Mesodermal cell (in vitro differentiated cells): ENCODE results near the gene AP2A2.

Source experiments
- H3K27ac ChIP-seq: 2 replicates; pipeline ENCODE4 v1.7.0; 2013; ENCODE audit warnings: mild to moderate bottlenecking, low read depth, low read length, moderate library complexity; ENCODE audit not compliant: severe bottlenecking
- H3K36me3 ChIP-seq: 2 replicates; pipeline ENCODE4 v1.7.1; 2013; ENCODE audit warnings: mild to moderate bottlenecking, low read length, moderate library complexity; ENCODE audit not compliant: control insufficient read depth, insufficient read depth
- H3K4me1 ChIP-seq: one replicate; pipeline ENCODE4 v1.7.1; 2013; ENCODE audit warnings: mild to moderate bottlenecking, low read length; ENCODE audit not compliant: insufficient read depth, control insufficient read depth, poor library complexity, severe bottlenecking
- H3K4me3 ChIP-seq: 2 replicates; pipeline ENCODE4 v1.7.0; 2013; ENCODE audit warnings: low read length, control low read depth, mild to moderate bottlenecking; ENCODE audit not compliant: insufficient read depth, poor library complexity, severe bottlenecking; ENCODE audit errors: extremely low read depth
- H3K9me3 ChIP-seq: 2 replicates; pipeline ENCODE4 v1.7.1; 2013; ENCODE audit warnings: mild to moderate bottlenecking, low read length, moderate library complexity; ENCODE audit not compliant: control insufficient read depth
- WGBS, 2 experiments: methylation state at CpG; one replicate each; pipeline ENCODE4 v1.1.5; 2013; ENCODE audit warnings: missing lambda C conversion rate in 2 of 2; ENCODE audit not compliant: insufficient coverage in 2 of 2; 5-methylcytosine and 5-hydroxymethylcytosine counted together

Gene AP2A2

DNA sequence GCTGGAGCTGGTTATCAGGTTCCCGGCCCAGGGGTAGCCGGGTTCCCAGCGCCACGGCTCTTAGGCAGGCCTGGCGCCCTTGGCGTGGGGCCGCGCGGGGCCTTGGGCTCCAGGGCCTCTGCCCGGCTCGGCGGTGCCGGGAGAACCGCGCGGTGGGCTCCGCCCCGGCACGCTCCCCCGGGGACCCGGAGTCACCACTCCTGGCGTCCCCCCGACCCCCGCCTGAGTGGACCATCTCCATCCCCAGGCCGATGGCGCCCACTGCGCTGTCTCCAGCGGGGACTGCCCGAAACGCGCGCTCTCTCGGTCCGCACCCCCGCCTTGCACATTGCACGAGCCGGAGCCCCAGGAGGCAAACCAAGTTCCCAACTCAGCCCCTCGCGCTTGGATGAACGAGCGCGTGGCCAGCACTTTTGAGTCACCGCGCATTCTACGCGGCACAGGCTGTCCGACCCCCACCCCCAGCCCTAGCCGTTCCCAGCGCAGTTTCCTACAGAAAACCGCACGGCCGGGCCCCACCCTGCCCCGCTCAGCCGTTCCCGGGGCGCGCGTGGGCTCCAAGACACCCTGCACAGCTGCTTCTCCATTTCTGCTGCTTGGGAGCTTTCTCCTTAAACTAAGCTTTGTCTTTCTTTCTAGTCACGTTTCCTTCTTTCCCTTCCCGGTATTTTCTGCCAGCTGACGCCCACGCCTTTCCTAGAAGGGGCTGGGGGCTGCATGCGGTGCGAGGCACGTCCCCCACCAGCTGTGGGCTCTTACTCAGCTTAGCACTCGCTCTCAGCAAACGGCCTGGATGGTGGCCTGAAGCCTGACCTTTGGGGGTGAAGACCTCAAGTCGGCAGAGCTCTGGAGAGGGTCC is 14.4 kb upstream of the AP2A2 start:
- Histone ChIP-seq H3K27ac (peak overlapping the region; percentile 72), H3K4me3 (peak overlapping the region; percentile 97), H3K9me3 (no peaks in the 10 kb centered on the region), H3K36me3 (peaks cover 14% of the 10 kb centered on the region), H3K4me1 (peaks cover 8% of the 10 kb centered on the region)
- WGBS, 2 experiments: 7 to 8% methylated on average over 59 to 68 of the region's 68 CpGs

GRCh38 chr11:911890-912219 is 13.8 kb upstream of the AP2A2 start:
- H3K4me1 ChIP-seq: peaks cover 8% of the 10 kb centered on the region
- 91 to 100% methylated on average over 9 to 11 of the region's 11 CpGs for WGBS, 2 experiments
- peak overlapping the region; percentile 72 for H3K27ac ChIP-seq
- peak overlapping the region; percentile 97 for H3K4me3 ChIP-seq
- peaks cover 11% of the 10 kb centered on the region for H3K36me3 ChIP-seq
- H3K9me3 ChIP-seq: no peaks in the 10 kb centered on the region

- H3K4me3 ChIP-seq: no peak overlapping the region
- peaks cover 9% of the 10 kb centered on the region for H3K36me3 ChIP-seq
- H3K9me3 ChIP-seq: no peaks in the 10 kb centered on the region
- H3K4me1 ChIP-seq: peaks cover 8% of the 10 kb centered on the region
- H3K27ac ChIP-seq: no peak overlapping the region
- WGBS, 2 experiments: 91 to 96% methylated on average over 10 of the region's 14 CpGs
Measured at GRCh38 chr11:912266-912665, 13.4 kb upstream of the AP2A2 start.

DNA sequence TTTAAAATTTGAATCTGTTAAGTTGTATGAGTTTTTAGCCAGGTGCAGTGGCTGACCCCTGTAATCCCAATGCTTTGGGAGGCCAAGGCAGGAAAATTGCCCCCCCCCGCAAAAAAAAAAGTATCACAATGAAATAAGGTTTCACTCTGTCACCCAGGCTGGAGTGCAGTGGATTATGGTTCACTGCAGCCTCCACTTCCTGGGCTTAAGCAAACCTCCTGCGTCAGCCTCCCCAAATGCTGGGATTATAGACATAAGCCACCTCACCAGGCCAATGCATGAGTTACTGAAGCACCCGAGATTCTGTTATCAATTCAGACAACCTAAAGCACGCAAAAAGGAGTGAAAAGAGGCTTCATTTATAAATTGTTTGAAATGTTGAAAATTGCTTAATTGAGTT is 12.6 kb upstream of the AP2A2 start:
- WGBS, 2 experiments: 93 to 100% methylated on average over 2 to 3 of the region's 4 CpGs
- Histone ChIP-seq H3K4me1 (peaks cover 8% of the 10 kb centered on the region), H3K27ac (no peak overlapping the region), H3K36me3 (peaks cover 4% of the 10 kb centered on the region), H3K9me3 (no peaks in the 10 kb centered on the region), H3K4me3 (no peak overlapping the region)

DNA sequence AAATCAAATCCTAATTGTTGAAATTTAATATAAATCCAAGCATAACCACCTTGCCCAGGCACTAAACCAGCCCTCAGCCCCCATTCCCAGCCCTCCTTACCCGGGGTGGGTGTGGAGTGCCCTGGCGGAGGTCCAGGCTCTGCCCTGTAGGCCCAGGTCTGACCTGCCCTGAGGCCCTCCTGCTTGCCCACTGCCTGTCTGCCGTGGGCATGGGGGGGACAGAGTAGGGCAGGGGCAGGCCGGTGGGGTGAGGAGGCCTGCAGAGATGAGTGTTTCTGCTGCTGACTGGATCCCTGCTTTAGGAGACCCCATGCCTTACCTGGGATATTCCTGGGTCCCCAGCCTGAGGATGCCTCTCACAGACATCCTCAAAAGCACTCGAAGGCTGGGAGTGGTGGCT is 11.5 kb upstream of the AP2A2 start:
- no peak overlapping the region for H3K4me3 ChIP-seq
- 89 to 91% methylated on average over 1 to 5 of the region's 5 CpGs for WGBS, 2 experiments
- no peak overlapping the region for H3K27ac ChIP-seq
- H3K9me3 ChIP-seq: no peaks in the 10 kb centered on the region
- peaks cover 8% of the 10 kb centered on the region for H3K4me1 ChIP-seq
- peaks cover 3% of the 10 kb centered on the region for H3K36me3 ChIP-seq

DNA sequence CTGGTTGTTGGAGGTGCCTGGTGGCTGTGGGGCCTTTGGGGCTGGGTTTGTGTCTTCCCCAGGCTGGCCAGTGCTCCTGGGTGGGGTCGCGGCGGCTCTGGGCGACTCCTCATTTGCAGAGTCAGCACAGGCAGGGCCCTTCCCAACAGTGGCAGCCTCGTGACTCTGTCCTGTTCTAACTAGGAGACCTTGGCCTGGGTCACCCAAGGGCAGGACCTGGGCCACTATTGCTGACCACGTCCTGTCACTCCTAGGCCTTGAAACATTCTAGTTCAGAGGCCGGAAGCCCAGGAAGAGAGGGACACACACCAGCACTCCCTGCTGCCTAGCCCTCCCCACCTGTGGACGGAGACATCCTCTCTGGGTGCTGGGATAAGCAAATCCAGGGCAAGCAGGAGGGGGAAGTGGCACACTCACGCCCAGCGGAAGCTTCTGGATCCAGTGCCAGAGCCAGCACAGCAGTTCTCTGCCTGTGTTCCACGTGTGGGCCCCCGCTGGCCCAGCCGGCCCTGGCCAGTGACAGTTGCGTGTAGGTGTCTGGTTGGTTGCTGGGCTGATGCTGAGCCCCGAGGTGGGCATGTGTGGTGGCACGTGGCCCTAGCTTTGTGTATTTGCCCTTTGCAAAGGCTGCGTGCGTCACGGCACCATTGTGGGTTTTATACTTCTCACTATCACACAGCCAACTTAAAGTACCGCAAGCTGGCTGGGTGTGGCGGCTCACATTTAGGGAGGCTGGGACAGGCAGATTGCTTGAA is 10.7 kb upstream of the AP2A2 start:
- no peak overlapping the region for H3K4me3 ChIP-seq
- no peak overlapping the region for H3K27ac ChIP-seq
- WGBS, 2 experiments: 83 to 94% methylated on average over 15 to 19 of the region's 21 CpGs
- no peaks in the 10 kb centered on the region for H3K36me3 ChIP-seq
- no peaks in the 10 kb centered on the region for H3K9me3 ChIP-seq
- H3K4me1 ChIP-seq: peaks cover 4% of the 10 kb centered on the region

DNA sequence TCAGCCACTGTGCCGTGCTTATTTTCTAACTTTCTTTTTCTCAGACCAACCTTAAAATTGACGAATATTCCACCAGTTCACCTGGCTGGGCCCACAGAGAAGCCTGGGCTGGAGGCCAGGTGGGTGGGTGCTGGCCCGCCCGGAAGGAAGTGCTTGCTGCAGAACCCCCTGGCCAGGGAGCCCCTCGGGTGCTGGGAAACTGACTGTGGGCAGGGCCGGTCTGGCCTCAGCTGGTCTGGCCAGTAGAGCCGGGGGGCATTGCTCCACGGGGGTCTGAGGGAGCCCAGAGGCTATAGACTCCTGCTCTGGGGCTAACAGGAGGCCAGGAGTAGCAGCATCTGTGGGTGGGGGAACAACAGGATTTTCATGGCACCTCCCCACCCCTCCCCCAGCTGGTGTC is 8.2 kb upstream of the AP2A2 start:
- WGBS, 2 experiments: 92 to 100% methylated on average over 2 to 7 of the region's 8 CpGs
- H3K4me3 ChIP-seq: no peak overlapping the region
- H3K27ac ChIP-seq: no peak overlapping the region
- H3K36me3 ChIP-seq: no peaks in the 10 kb centered on the region
- no peaks in the 10 kb centered on the region for H3K4me1 ChIP-seq
- no peaks in the 10 kb centered on the region for H3K9me3 ChIP-seq

DNA sequence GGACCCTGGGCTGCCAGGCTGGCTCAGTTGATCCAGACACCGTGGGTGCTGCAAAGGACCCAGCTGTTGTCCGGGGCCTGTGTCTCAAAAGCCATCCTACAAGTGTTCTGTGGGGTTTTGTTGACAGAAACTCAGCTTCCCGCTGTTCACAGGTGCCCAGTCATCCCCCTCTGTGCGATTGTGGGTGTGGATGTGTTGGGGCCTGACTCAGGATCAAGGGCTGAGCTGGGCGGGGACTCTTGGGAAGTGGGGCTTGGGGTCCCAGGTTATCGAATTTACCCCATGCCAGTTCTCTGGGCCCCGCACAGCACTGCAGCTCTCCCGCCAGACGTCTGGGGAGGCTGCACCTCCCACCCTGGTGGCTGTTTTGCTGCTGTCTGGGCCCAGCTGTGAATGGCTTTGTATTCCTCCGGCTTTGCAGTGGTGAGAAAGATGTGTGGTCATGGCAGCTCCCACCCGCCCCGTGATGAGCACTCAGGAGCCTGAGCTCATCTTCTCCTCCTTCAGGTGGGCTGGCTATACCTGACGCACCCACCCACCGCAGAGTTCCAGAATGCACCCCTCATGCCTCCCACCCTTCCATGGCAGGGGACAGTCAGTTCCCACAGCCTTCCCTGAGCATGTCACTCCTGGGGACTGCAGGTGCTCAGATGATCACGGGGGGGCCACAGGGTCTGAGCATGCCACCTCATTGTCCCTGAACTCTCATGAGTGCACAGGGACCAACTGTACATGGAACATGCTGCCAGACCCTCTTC is 3.6 kb upstream of the AP2A2 start:
- peaks cover 4% of the 10 kb centered on the region for H3K36me3 ChIP-seq
- WGBS, 2 experiments: 89% methylated on average over 14 of the region's 15 CpGs
- peaks cover 6% of the 10 kb centered on the region for H3K4me1 ChIP-seq
- H3K27ac ChIP-seq: no peak overlapping the region
- no peak overlapping the region for H3K4me3 ChIP-seq
- no peaks in the 10 kb centered on the region for H3K9me3 ChIP-seq

GRCh38 chr11:923691-924405 is 1.8 kb upstream of the AP2A2 start:
- 88 to 89% methylated on average over 14 to 15 of the region's 19 CpGs for WGBS, 2 experiments
- no peaks in the 10 kb centered on the region for H3K9me3 ChIP-seq
- H3K4me1 ChIP-seq: peaks cover 8% of the 10 kb centered on the region
- H3K27ac ChIP-seq: no peak overlapping the region
- H3K36me3 ChIP-seq: peaks cover 22% of the 10 kb centered on the region
- H3K4me3 ChIP-seq: no peak overlapping the region

GRCh38 chr11:924406-925157 is 1.1 kb upstream of the AP2A2 start:
- WGBS, 2 experiments: 94 to 95% methylated on average over 11 to 13 of the region's 18 CpGs
- Histone ChIP-seq H3K4me3 (no peak overlapping the region), H3K27ac (no peak overlapping the region), H3K4me1 (peaks cover 8% of the 10 kb centered on the region), H3K36me3 (peaks cover 29% of the 10 kb centered on the region), H3K9me3 (no peaks in the 10 kb centered on the region)
